Stimulated activated CD4-positive, alpha-beta T cell treated with anti-CD3 and anti-CD28 coated beads, Interleukin-1b, Interleukin-23, amount 100 ng/mL, for 4 hours (primary cell): ENCODE measurements around the gene CHD2.
"Not testable (repeated sequence)": the region's sequence is repeated elsewhere in the genome, so short reads cannot be mapped to it uniquely, and the experiment has no call there.

Experiments
- DNase-seq, 2 donors: peaks; one replicate each; pipeline ENCODE4 v3.0.0-alpha.2; 2020; ENCODE audit warnings: low read depth in 2 of 2

The CHD2 gene

GRCh38 chr15:92906020-92906419 lies 5.9 kb downstream of the CHD2 start:
- no peak for DNase-seq

- DNase-seq, result peak in 1 of 2 donors; percentile 41
These were observed 6.5 kb downstream of the CHD2 start for GRCh38 chr15:92906563-92907081.

- DNase-seq, result no peak
These were observed 7.1 kb downstream of the CHD2 start for GRCh38 chr15:92907229-92907628.

- no peak for DNase-seq
These were observed 8.0 kb downstream of the CHD2 start for GRCh38 chr15:92907896-92908712.

- no peak for DNase-seq
These were observed 8.6 kb downstream of the CHD2 start for GRCh38 chr15:92908713-92909057.

- DNase-seq, result no peak
These were observed 9.1 kb downstream of the CHD2 start for GRCh38 chr15:92909136-92909781.

GRCh38 chr15:92910451-92910850 lies 10.3 kb downstream of the CHD2 start:
- no peak for DNase-seq

- DNase-seq, result no peak
These were observed 14.0 kb downstream of the CHD2 start for GRCh38 chr15:92914103-92914499.

GRCh38 chr15:92914768-92915221 lies 14.7 kb downstream of the CHD2 start:
- no peak for DNase-seq

- no peak for DNase-seq
These were observed 15.8 kb downstream of the CHD2 start for GRCh38 chr15:92915766-92916435.

GRCh38 chr15:92917598-92918407 lies 17.7 kb downstream of the CHD2 start:
- peak; percentile 81 to 94 for DNase-seq

GRCh38 chr15:92918881-92919280 lies 18.8 kb downstream of the CHD2 start:
- DNase-seq, result not testable (repeated sequence)

- no peak for DNase-seq
These were observed 20.6 kb downstream of the CHD2 start for GRCh38 chr15:92920595-92921161.

GRCh38 chr15:92921215-92922131 lies 21.3 kb downstream of the CHD2 start:
- DNase-seq, result no peak

GRCh38 chr15:92922418-92923002 lies 22.4 kb downstream of the CHD2 start:
- no peak for DNase-seq

- no peak for DNase-seq
These were observed 24.1 kb downstream of the CHD2 start for GRCh38 chr15:92924216-92924615.

GRCh38 chr15:92925454-92925853 lies 25.3 kb downstream of the CHD2 start:
- DNase-seq, result no peak

- no peak for DNase-seq
These were observed 28.2 kb downstream of the CHD2 start for GRCh38 chr15:92928225-92928750.

GRCh38 chr15:92929002-92929401 lies 28.9 kb downstream of the CHD2 start:
- no peak for DNase-seq
